HFFc6 (cell line): Measurements from ENCODE around the gene PWWP2B. TPM values are rescaled to one million over a fixed set of nuclear protein-coding genes. Genes with fewer than 3 reads are reported as not detected.

ENCODE experiments used
- DNase-seq: peaks from one replicate; pipeline ENCODE4 v3.0.0-alpha.2; 2018
- H3K27ac Mint-ChIP-seq: 2 replicates; pipeline ENCODE4 v1.8.0; 2020; ENCODE audit warnings: mild to moderate bottlenecking, mixed read lengths
- H3K27me3 Mint-ChIP-seq: 2 replicates; pipeline ENCODE4 v1.8.0; 2021; ENCODE audit warnings: mild to moderate bottlenecking, moderate library complexity, mixed read lengths; ENCODE audit not compliant: insufficient read depth
- H3K36me3 Mint-ChIP-seq: 2 replicates; pipeline ENCODE4 v1.8.0; 2021; ENCODE audit warnings: low read depth, mixed read lengths
- H3K4me1 Mint-ChIP-seq: 2 replicates; pipeline ENCODE4 v1.8.0; 2020; ENCODE audit warnings: low read depth, mixed read lengths
- H3K4me3 Mint-ChIP-seq: 2 replicates; pipeline ENCODE4 v1.8.0; 2020; ENCODE audit warnings: mild to moderate bottlenecking, moderate library complexity, mixed read lengths
- H3K9me3 Mint-ChIP-seq: 2 replicates; pipeline ENCODE4 v1.8.0; 2020; ENCODE audit warnings: mild to moderate bottlenecking, mixed read lengths
- total RNA-seq, 6 experiments: library from RNA; stranded (reverse); fragmentation: NEBNext Ultra II Directional; extraction: Animal tissue kit (Norgen Biotek cat#: 25700); gene quantifications; 2 replicates in 1 of 6; 3 replicates in 5 of 6; pipeline ENCODE4 v1.2.3, GENCODE V29; 2021
- TF ChIP-seq, protein P1 (sequence below): fragments of 200-600 bp; sonication (generic); IDR thresholded peaks from 2 replicates; pipeline ENCODE4 v1.5.0; 2021; ENCODE audit warnings: antibody characterized with exemption, mild to moderate bottlenecking

Gene PWWP2B
- total RNA-seq, 6 experiments from 2014 or later: 4.1 to 6.3 (median 4.7) TPM

DNA sequence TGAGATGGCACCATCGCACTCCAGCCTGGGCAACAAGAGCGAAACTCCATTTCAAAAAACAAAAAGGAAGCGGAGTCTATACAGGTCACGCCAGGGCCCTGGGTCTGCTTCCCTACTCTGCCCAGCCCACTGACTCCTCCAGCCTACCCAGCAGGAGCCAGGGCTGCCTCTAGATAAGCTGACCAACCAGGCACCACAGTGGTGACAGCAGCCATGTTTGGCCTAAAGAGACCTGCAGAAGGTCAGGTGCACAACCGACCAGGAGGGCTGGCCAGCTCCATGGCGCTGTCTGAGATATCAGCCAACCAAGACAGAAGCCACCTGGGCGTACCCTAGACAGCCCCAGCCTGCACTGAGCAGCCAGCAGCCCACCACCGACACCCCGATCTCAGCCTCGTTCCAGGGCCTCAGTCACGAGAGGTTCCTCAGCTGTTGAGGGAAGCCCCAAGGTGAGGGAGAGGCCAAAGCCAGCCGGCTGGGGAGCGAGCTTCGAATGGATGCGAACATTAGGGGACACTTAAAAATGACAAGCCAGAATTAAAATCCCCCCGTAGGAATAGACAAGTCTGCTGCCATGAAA, 24.4 kb upstream of the PWWP2B start:
- H3K27ac Mint-ChIP-seq: no peak overlapping the region
- no peak for DNase-seq
- H3K36me3 Mint-ChIP-seq: peaks cover 1% of the 10 kb centered on the region; the same call in 1 of the 2 replicates
- no peak overlapping the region for H3K4me3 Mint-ChIP-seq
- H3K27me3 Mint-ChIP-seq: peaks cover 12% of the 10 kb centered on the region
- H3K4me1 Mint-ChIP-seq: peaks cover 19% of the 10 kb centered on the region
- TF ChIP-seq, protein P1, sequence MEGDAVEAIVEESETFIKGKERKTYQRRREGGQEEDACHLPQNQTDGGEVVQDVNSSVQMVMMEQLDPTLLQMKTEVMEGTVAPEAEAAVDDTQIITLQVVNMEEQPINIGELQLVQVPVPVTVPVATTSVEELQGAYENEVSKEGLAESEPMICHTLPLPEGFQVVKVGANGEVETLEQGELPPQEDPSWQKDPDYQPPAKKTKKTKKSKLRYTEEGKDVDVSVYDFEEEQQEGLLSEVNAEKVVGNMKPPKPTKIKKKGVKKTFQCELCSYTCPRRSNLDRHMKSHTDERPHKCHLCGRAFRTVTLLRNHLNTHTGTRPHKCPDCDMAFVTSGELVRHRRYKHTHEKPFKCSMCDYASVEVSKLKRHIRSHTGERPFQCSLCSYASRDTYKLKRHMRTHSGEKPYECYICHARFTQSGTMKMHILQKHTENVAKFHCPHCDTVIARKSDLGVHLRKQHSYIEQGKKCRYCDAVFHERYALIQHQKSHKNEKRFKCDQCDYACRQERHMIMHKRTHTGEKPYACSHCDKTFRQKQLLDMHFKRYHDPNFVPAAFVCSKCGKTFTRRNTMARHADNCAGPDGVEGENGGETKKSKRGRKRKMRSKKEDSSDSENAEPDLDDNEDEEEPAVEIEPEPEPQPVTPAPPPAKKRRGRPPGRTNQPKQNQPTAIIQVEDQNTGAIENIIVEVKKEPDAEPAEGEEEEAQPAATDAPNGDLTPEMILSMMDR: no peak
- no peaks in the 10 kb centered on the region for H3K9me3 Mint-ChIP-seq

DNA sequence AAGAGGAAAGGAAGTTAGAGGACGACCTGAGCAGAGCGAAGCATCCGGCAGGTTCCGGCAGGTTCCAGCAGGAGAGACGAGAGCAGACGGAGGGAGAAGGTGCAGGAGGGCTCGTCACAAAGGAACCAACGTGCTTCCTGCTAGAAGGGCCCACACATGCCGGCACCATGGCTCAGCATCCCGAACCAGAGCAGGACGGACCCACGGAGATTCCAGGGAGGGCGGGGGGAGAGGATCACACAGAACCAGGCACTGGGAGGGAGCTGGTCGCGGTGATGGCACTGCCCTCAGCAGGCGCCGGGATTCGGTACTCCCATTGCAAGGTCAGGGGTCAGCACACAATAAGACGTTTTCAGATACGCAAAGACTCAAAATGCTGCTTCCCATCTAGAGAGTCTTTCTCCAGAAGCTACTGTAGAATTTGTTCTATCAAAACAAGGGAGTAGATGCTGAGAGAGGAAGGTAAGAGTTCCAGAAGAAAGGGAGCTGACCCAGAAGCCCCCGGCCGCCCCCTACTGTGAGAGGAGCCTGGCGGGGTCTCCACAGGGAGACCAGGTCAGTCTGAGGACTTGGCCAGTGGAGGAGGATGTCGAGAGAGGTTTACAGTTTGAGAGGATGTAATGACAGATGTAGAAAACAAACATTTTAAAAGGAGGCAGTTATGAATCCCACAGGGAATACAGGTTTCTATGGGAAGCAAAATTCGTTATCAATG, 23.6 kb upstream of the PWWP2B start:
- Mint-ChIP-seq H3K4me1 (peaks cover 15% of the 10 kb centered on the region), H3K27me3 (peaks cover 15% of the 10 kb centered on the region), H3K27ac (no peak overlapping the region), H3K4me3 (no peak overlapping the region), H3K36me3 (no peaks in the 10 kb centered on the region), H3K9me3 (no peaks in the 10 kb centered on the region)
- TF ChIP-seq, protein P1: no peak
- DNase-seq: no peak

DNA sequence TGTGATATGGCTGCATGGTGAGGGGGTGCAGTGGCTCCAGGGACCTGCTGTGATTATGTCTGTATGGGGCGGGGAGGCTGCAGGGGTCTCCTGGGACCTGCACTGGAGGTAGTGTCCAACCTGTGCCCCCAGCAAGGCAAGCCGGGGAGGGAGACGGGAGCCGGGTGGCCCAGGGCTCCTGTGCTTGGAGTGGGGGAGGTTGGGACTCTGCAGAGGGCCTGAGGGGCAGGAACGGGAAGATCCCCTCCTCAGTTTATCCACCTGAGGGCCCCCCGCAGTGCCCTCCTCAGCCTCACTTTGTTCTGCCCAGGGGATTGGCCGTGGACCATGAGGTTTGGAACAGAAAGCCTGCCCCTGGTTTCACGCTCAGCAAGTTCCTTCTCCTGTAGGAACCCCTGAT, 22.8 kb upstream of the PWWP2B start:
- peaks cover 7% of the 10 kb centered on the region for H3K4me1 Mint-ChIP-seq
- H3K36me3 Mint-ChIP-seq: no peaks in the 10 kb centered on the region
- DNase-seq: no peak
- TF ChIP-seq, protein P1: no peak
- H3K4me3 Mint-ChIP-seq: no peak overlapping the region
- H3K27ac Mint-ChIP-seq: no peak overlapping the region
- peaks cover 20% of the 10 kb centered on the region for H3K27me3 Mint-ChIP-seq
- H3K9me3 Mint-ChIP-seq: no peaks in the 10 kb centered on the region

DNA sequence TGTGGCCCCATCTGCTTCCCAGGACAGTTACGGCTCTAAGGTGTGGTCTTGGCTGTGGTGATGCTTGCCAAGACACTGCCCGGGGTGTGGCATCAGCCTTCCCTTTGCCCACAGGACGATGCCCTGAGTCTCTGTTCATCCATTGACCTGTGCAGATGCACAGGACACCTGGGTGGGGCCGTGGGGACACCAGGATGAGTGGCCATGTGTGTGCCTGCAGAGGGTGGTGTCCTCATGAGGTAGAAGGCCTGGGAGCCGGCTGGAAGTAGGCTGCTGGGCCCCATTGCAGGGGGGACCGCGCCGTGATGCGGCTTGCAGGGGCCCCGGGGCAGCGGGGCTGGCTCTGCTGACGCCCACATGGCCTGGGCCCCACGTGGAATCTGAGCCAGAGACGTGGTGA, 22.4 kb upstream of the PWWP2B start:
- TF ChIP-seq, protein P1: no peak
- no peaks in the 10 kb centered on the region for H3K36me3 Mint-ChIP-seq
- DNase-seq: no peak
- H3K27ac Mint-ChIP-seq: no peak overlapping the region
- H3K4me3 Mint-ChIP-seq: no peak overlapping the region
- H3K9me3 Mint-ChIP-seq: no peaks in the 10 kb centered on the region
- peaks cover 3% of the 10 kb centered on the region; the same call in 1 of the 2 replicates for H3K4me1 Mint-ChIP-seq
- peaks cover 20% of the 10 kb centered on the region for H3K27me3 Mint-ChIP-seq

DNA sequence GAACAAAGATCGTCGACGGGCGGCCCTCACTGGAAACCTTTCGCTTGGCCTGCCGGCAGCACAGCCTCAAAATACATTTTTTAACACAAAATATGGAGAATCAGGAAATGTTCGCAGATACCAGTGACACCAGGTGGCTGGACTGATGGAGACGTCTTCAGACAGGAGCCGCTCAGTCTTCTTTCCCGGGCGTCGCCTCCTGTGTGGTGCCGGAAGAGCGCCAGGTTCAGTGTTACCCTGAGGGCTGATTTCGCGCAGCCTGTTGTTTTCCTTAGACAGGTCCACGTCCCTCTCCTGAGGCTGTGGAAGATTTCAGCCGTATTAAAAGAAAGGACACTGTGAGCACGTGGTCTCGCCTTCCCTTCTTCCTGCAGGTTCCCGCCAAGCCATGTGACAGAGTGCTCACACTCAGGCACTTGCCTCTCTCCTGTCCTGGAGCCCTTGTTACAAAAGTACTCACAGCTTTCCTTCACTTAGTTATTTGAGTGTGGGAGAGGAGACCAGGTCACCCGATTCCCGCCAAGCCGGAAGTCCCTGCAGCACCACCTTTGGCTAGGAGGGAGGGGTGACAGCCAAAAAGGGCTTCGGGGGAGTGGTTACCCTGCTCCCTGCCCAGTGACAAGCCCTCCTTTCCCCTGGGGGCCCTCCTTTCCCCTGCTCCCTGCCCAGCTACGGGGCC, 21.7 kb upstream of the PWWP2B start:
- Mint-ChIP-seq H3K4me3 (no peak overlapping the region), H3K4me1 (no peaks in the 10 kb centered on the region), H3K27ac (no peak overlapping the region), H3K36me3 (no peaks in the 10 kb centered on the region), H3K9me3 (no peaks in the 10 kb centered on the region), H3K27me3 (peaks cover 20% of the 10 kb centered on the region)
- DNase-seq: no peak
- TF ChIP-seq, protein P1: no peak
